Retinal pigment epithelial cell (primary cell): ENCODE measurements around the gene OPRL1.

Experiments
- DNase-seq: peaks from one replicate; pipeline ENCODE4 v3.0.0-alpha.2; 2010; ENCODE audit warnings: low read depth
- H3K4me3 ChIP-seq: 2 replicates; pipeline ENCODE4 v1.5.1; 2011; ENCODE audit warnings: mild to moderate bottlenecking, low read length, control low read depth, moderate library complexity
- CTCF ChIP-seq: conservative IDR thresholded peaks from 2 replicates; pipeline ENCODE4 v1.5.1; 2011; ENCODE audit warnings: low read depth, low read length, control low read depth, inconsistent platforms

Gene OPRL1

DNA sequence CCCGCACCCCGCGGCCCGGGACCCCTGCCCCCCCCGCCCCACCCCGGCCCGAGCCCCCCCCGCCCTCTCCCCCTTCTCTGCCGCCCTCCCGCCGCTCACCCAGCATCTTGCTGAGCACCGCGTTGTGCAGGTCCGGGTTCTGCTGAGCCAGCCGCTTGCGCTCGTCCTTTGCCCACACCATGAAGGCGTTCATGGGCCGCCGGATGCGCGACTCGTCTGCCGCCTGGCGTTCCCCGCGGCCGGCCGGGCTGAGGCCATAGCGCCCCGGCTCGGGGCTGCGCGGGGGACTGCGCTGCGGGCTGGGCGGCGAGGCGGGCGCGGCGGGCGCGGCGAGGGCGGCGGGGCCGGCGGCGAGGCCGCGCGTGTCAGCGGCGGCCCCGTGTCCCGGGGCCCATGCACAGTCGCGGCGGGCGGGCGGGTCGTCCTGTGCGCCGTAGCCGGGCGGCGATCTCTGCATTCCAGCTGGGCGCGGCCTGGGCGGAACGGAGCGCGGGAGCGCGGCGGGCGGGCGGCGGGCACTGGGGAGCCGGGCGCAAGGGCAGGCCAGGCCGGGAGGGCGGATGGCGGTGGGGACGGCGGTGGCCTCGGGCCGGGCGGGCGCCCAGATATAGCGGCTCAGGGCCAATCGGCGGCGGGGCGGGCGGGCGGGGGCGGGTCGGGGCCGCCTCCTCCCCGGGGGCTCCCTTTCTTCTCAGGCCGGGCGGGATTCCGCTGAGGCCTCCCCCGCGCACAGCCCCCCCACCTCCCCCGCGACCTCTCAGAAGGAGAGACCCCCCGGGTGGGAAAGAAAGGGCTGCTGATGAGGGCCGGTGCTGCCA lies 30.6 kb upstream of the OPRL1 start, which contains the start of gene SOX18:
Gene SOX18 (minus strand): TSS at position 580 of the 818 bp plus-strand sequence. CDS start 123 bp downstream, at position 457.
- H3K4me3 ChIP-seq: no peak within 1 kb of the TSS
- DNase-seq: no peak
- no peak for TF ChIP-seq CTCF

- no peak for DNase-seq
- TF ChIP-seq CTCF: no peak
- H3K4me3 ChIP-seq: no peak overlapping the region
These were observed 30.0 kb upstream of the OPRL1 start for GRCh38 chr20:64049878-64050260.

- no peak for TF ChIP-seq CTCF
- no peak for DNase-seq
- no peak overlapping the region for H3K4me3 ChIP-seq
These were observed 29.4 kb upstream of the OPRL1 start for GRCh38 chr20:64050261-64051032.

DNA sequence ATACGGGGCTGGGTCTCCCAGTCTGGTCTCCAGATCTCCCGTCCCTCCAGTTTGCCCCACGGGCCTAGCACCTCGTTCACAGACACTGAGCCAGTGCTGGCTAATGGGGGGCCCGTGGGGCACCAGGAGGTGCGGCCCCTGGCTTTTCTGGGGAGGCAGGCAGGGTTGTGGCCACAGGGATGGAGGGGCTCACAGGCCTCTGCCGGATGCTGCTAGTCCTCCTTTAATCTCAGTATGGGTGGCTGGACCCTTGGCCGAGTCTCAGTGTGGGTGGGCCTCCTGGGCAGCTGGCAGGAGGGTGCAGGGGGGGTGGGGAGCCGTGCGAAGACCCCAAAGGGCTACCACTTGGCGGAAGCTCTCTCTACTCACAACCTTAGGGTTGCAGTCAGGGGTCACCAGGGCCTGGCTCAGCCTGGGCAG lies 28.8 kb upstream of the OPRL1 start:
- DNase-seq: no peak

GRCh38 chr20:64051561-64052325 lies 28.1 kb upstream of the OPRL1 start:
- TF ChIP-seq CTCF: no peak
- DNase-seq: no peak
- H3K4me3 ChIP-seq: no peak overlapping the region

More for the DNA sequence above, 28.8 kb upstream of the OPRL1 start:
- no peak for TF ChIP-seq CTCF
- no peak overlapping the region for H3K4me3 ChIP-seq

GRCh38 chr20:64052326-64052722 lies 27.6 kb upstream of the OPRL1 start:
- no peak for DNase-seq
- no peak overlapping the region for H3K4me3 ChIP-seq
- TF ChIP-seq CTCF: no peak
